ENCODE results near the gene CAPRIN1. TPM values are rescaled to one million over a fixed set of nuclear protein-coding genes. Genes with fewer than 3 reads are reported as not detected.

CAPRIN1 gene
- polyA plus RNA-seq, 10 donors = 126 to 178 (median 157) TPM

GRCh38 chr11:34140149-34140548 is 88.6 kb downstream of the CAPRIN1 start:
- no peak for DNase-seq

GRCh38 chr11:34143048-34143447 is 91.5 kb downstream of the CAPRIN1 start:
- DNase-seq = no peak

- DNase-seq = no peak
Observed at GRCh38 chr11:34145073-34145472, 93.5 kb downstream of the CAPRIN1 start.

GRCh38 chr11:34145847-34146381 is 94.4 kb downstream of the CAPRIN1 start:
- DNase-seq = no peak

DNA sequence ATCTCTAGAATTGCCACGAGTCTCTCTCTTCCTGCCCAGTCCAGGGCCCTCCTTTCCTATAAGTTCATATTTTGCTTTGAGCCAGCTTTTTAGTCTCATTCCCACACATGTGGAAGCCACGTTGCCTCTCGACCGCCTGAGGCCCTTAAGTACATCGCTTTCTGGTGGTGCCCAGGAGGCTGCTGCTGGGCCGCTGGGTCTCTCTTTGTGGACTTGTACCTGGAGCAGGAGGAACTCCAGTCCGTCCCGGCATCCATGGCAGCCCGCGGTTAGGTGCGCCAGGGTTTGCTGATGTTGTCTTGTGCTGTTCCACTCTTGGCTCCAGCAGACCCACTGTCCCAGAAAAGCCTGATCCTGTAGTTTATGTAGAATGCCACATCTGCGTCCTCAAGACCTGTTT is 94.9 kb downstream of the CAPRIN1 start:
- DNase-seq = no peak

DNA sequence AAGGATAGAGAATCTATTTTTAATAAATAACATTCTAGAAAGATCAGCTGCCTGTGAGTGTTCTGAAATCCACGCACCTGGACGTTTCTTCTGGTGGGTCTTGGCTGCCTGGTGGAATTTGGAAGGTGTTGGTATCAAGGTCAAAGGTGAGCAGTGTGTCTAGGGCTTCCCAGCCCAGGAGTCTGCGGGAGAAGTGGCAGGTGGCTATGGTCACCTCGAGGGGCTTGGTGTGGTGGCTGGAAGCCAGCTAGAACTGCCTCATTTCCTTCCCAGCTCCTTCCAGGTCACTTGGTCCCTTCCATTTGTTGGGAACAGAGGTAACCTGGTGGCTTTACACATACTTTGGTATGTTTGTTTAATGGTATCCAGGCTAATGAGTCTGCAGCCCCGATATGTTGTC is 95.3 kb downstream of the CAPRIN1 start:
- DNase-seq = no peak

GRCh38 chr11:34147581-34147980 is 96.0 kb downstream of the CAPRIN1 start:
- DNase-seq = no peak

DNA sequence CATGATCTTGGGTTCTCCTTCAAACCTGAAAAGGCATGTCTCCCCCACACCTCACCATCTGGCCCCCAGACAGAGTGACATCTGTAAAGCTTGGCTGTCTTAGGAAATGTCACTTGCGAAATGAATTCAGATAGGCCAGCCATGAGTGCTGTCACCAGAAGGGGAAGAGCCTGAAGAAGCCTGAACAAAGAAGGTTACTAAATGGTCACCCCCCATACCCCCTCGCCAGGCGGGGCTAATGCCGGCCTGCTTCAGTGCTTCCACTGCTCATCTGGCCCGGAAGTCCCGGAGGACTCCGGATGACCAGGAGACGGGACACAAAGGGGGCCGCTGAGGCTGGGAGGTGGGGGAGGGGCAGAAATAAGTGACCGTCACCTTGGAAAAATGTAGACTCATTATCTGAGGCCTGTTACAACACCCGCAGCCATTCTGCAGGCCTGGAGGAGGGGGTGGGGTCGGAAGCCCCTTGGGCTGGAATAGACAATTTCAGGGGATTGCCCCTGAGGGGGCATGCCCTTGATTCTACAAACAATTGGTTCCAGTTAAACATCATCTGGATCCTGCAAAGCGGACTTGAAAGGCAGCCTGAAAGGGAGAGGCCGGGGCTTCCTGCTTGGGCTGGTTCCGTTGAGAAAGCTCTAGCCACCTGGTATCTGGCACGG is 97.1 kb downstream of the CAPRIN1 start:
- no peak for DNase-seq

DNA sequence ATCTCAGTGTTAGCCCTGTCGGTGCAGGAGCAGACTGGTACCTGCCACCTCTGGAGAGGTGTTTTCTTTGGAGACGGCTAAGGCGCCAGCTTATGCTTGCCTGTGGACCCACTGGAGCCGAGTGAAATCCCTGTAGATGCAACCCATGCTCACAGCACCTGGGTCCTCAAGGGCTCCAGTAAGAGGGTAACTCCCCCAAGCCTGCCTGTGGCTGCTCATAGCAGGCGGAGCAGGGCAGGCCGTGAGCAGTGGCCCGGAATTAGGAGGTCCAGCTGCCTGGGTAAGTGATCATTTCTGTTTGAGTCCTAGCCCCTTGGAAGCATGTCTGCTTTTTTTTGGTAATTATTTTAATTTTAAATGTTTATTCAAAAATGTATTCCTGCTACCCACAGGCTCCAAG is 97.7 kb downstream of the CAPRIN1 start:
- no peak for DNase-seq

- no peak for DNase-seq
Observed at GRCh38 chr11:34149786-34150185, 98.3 kb downstream of the CAPRIN1 start.

- peak in 1 of 3 donors; percentile 20 for DNase-seq
Observed at GRCh38 chr11:34150494-34151151, 99.1 kb downstream of the CAPRIN1 start.

Other genes with a start within 250 kb of the CAPRIN1 start
- gene LMO2, start 159.7 kb upstream of the CAPRIN1 start, polyA plus RNA-seq (ENCODE audit: insufficient read length in 10 of 10) = 10 to 100 TPM; 13.6 to 20.3 (median 17.8) TPM
- 10 to 100 TPM; 28.2 to 38.8 (median 31.6) TPM for gene NAT10, start 53.9 kb downstream of the CAPRIN1 start, polyA plus RNA-seq (ENCODE audit: insufficient read length in 10 of 10)